A673 (cell line): ENCODE results near the gene CFAP161.

Experiments used
- EZH2 ChIP-seq: fragments of 200-600 bp; sonication (generic); IDR thresholded peaks from 2 replicates; pipeline ENCODE4 v1.6.1; 2017; ENCODE audit warnings: borderline replicate concordance, low read depth, mild to moderate bottlenecking, mixed read lengths, antibody characterized with exemption, low read length; ENCODE audit not compliant: poor library complexity, severe bottlenecking
- TF ChIP-seq, protein P1 (sequence below): fragments of 300-800, 200-600 bp; sonication (generic); conservative IDR thresholded peaks from 2 replicates; pipeline ENCODE4 v1.5.1; 2017; ENCODE audit warnings: low read depth, mild to moderate bottlenecking, antibody characterized with exemption, low read length, moderate library complexity, mixed read lengths

GRCh38 chr15:81161851-81162250 is 27.8 kb downstream of the CFAP161 start:
- TF ChIP-seq, protein P1, sequence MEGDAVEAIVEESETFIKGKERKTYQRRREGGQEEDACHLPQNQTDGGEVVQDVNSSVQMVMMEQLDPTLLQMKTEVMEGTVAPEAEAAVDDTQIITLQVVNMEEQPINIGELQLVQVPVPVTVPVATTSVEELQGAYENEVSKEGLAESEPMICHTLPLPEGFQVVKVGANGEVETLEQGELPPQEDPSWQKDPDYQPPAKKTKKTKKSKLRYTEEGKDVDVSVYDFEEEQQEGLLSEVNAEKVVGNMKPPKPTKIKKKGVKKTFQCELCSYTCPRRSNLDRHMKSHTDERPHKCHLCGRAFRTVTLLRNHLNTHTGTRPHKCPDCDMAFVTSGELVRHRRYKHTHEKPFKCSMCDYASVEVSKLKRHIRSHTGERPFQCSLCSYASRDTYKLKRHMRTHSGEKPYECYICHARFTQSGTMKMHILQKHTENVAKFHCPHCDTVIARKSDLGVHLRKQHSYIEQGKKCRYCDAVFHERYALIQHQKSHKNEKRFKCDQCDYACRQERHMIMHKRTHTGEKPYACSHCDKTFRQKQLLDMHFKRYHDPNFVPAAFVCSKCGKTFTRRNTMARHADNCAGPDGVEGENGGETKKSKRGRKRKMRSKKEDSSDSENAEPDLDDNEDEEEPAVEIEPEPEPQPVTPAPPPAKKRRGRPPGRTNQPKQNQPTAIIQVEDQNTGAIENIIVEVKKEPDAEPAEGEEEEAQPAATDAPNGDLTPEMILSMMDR, result no peak
- TF ChIP-seq EZH2, result no peak
